Measurements from ENCODE around the gene TGM2. TPM values are rescaled to one million over a fixed set of nuclear protein-coding genes. Genes with fewer than 3 reads are reported as not detected.

The TGM2 gene
- total and polyA plus RNA-seq, 2 donors (not counting 1 experiment from before 2014, with no cell fraction given): 2.4 to 60.8 TPM

GRCh38 chr20:38148328-38149102, 16.6 kb downstream of the TGM2 start:
- intact Hi-C loops (cut with micrococcal nuclease): no loop called here
- Histone ChIP-seq H3K27me3 (replicated peaks in 1 of 4; ENCODE audit: control extremely low read depth in 1 of 4, control insufficient read depth in 3 of 4, insufficient read depth in 4 of 4, low read length in 3 of 4) (no peaks in the 10 kb centered on the region), H3K4me3 (ENCODE audit: control extremely low read depth in 1 of 5, extremely low read depth in 1 of 5, insufficient read depth in 1 of 5, low read depth in 2 of 5, low read length in 4 of 5) (no peak overlapping the region), H3K36me3 (replicated peaks in 1 of 2; ENCODE audit: control extremely low read depth in 1 of 2, control insufficient read depth in 1 of 2, extremely low read depth in 1 of 2, insufficient read depth in 2 of 2, low read length in 1 of 2) (no peaks in the 10 kb centered on the region), H3K4me1 (ENCODE audit: control insufficient read depth in 2 of 2, insufficient read depth in 2 of 2, low read length in 2 of 2) (peaks cover 12% of the 10 kb centered on the region in 2 donors), H3K9ac (ENCODE audit: low read length) (no peak overlapping the region), H3K79me2 (ENCODE audit: control insufficient read depth, insufficient read depth, low read length) (no peaks in the 10 kb centered on the region), H4K20me1 (ENCODE audit: control insufficient read depth, insufficient read depth, low read length, poor library complexity, severe bottlenecking) (no peaks in the 10 kb centered on the region), H3K4me2 (replicated peaks; ENCODE audit: low read depth, low read length, poor library complexity, severe bottlenecking) (no peak overlapping the region), H3K9me3 (ENCODE audit: control extremely low read depth in 1 of 3, control insufficient read depth in 2 of 3, insufficient read depth in 1 of 3, low read length in 2 of 3) (no peaks in the 10 kb centered on the region), H2AFZ (ENCODE audit: insufficient read depth, low read depth, low read length, poor library complexity, severe bottlenecking) (no peak overlapping the region), H3K27ac (ENCODE audit: low read length in 2 of 2) (no peak overlapping the region)
- Mint-ChIP-seq H3K4me1 (peaks cover 20% of the 10 kb centered on the region), H3K9me3 (ENCODE audit: insufficient read depth) (no peaks in the 10 kb centered on the region), H3K27ac (no peak overlapping the region), H3K4me3 (no peak overlapping the region), H3K27me3 (no peaks in the 10 kb centered on the region)
- ChIA-PET POLR2A (no interaction called here), CTCF (interaction anchor here (0.8 to 1.3 kb wide), 2 partner anchors 75 to 91 kb away, joined by 3 to 4 read pairs; no protein-coding TSS in a partner anchor)
- no peak for ATAC-seq (ENCODE audit: low read depth)
- DNase-seq: no peak
- TF ChIP-seq EZH2 (IDR thresholded peaks at IDR 0.05; ENCODE audit: borderline replicate concordance, insufficient read depth, low read depth, low read length, poor library complexity, severe bottlenecking): no peak
- no peak for TF ChIP-seq CTCF (IDR thresholded peaks at IDR 0.05)
- 85% methylated on average over 9 of the region's 9 CpGs for WGBS (ENCODE audit: insufficient coverage)

GRCh38 chr20:38147751-38148150, 17.3 kb downstream of the TGM2 start:
- Histone ChIP-seq H4K20me1 (ENCODE audit: control insufficient read depth, insufficient read depth, low read length, poor library complexity, severe bottlenecking) (no peaks in the 10 kb centered on the region), H3K4me2 (replicated peaks; ENCODE audit: low read depth, low read length, poor library complexity, severe bottlenecking) (no peak overlapping the region), H3K4me3 (ENCODE audit: control extremely low read depth in 1 of 5, extremely low read depth in 1 of 5, insufficient read depth in 1 of 5, low read depth in 2 of 5, low read length in 4 of 5) (no peak overlapping the region), H3K9me3 (ENCODE audit: control extremely low read depth in 1 of 3, control insufficient read depth in 2 of 3, insufficient read depth in 1 of 3, low read length in 2 of 3) (no peaks in the 10 kb centered on the region), H2AFZ (ENCODE audit: insufficient read depth, low read depth, low read length, poor library complexity, severe bottlenecking) (no peak overlapping the region), H3K9ac (ENCODE audit: low read length) (no peak overlapping the region), H3K79me2 (ENCODE audit: control insufficient read depth, insufficient read depth, low read length) (no peaks in the 10 kb centered on the region), H3K27ac (ENCODE audit: low read length in 2 of 2) (no peak overlapping the region), H3K4me1 (ENCODE audit: control insufficient read depth in 2 of 2, insufficient read depth in 2 of 2, low read length in 2 of 2) (peaks cover 9 to 10% of the 10 kb centered on the region in 2 donors), H3K27me3 (replicated peaks in 1 of 4; ENCODE audit: control extremely low read depth in 1 of 4, control insufficient read depth in 3 of 4, insufficient read depth in 4 of 4, low read length in 3 of 4) (no peaks in the 10 kb centered on the region), H3K36me3 (replicated peaks in 1 of 2; ENCODE audit: control extremely low read depth in 1 of 2, control insufficient read depth in 1 of 2, extremely low read depth in 1 of 2, insufficient read depth in 2 of 2, low read length in 1 of 2) (no peaks in the 10 kb centered on the region)
- DNase-seq (no peak), ATAC-seq (ENCODE audit: low read depth) (no peak)
- Mint-ChIP-seq H3K27me3 (no peaks in the 10 kb centered on the region), H3K27ac (no peak overlapping the region), H3K4me1 (peaks cover 16% of the 10 kb centered on the region), H3K9me3 (ENCODE audit: insufficient read depth) (no peaks in the 10 kb centered on the region), H3K4me3 (no peak overlapping the region)
- TF ChIP-seq CTCF (IDR thresholded peaks at IDR 0.05): no peak
- no peak for TF ChIP-seq EZH2 (IDR thresholded peaks at IDR 0.05; ENCODE audit: borderline replicate concordance, insufficient read depth, low read depth, low read length, poor library complexity, severe bottlenecking)
- ChIA-PET POLR2A (no interaction called here), CTCF (interaction anchor here (0.6 kb wide), 1 partner anchor 33 kb away, joined by 3 read pairs; no protein-coding TSS in a partner anchor)
- intact Hi-C loops (cut with micrococcal nuclease): no loop called here
- WGBS (ENCODE audit: insufficient coverage): 93% methylated on average over 5 of the region's 14 CpGs
